DND-41 (cell line): Measurements from ENCODE around the gene OSBPL7.

Experiments
- CTCF ChIP-seq: IDR thresholded peaks from 2 replicates; pipeline ENCODE4 v1.5.1; 2012; ENCODE audit warnings: borderline replicate concordance, low read length, moderate library complexity, mild to moderate bottlenecking; ENCODE audit not compliant: poor library complexity, severe bottlenecking; ENCODE audit errors: extremely low read depth
- EZH2 ChIP-seq: IDR thresholded peaks from 3 replicates; pipeline ENCODE4 v1.6.1; 2012; ENCODE audit warnings: borderline replicate concordance, low read depth, mild to moderate bottlenecking, moderate library complexity, low read length, inconsistent platforms; ENCODE audit not compliant: severe bottlenecking

DNA sequence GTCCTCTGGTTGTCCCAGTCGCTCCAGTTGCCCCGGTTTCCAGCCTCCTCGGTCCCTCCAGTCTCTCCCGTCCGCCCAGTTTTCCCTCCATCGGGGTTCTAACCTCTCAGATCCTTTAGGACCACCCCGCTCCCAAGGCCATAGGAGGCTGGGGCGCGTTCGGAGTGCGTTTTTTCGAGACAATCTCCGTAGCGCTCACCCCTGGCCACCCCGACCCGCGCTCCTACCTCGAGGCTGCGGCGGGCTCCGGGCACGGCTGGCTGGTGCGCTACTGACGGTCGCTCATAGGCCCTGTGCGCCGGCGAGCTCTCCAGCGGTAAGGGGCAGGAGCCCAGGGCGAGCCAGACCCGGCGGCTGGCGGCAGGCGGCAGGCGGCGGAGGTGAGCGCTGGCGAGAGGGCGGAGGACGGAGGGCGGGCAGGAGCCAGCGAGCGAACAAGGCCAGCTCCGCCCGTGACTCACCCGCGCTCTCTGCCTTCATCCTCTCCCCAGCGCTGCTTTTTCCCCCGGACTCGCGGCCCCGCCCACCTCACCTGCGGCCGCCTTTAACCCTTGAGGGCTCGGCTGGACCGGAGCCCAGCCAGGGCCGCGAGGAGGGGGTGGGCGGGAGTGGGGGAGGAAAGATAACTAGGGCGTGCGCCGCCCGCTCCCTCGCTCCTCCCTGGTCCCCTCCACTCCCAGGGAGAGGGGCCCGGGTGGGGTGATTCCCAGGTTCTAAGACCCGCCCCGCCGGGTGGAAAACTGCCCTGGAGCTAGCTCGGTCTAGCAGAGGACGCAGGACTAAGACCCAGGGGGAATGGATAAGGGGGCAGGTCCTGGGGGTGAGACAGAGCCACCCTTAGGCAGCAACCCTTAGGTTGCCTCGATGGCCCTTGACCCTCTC lies 29.3 kb upstream of the OSBPL7 start, which contains the start of gene SP6:
- TF ChIP-seq CTCF (no peak), EZH2 (peak; percentile 19)
